Measurements from ENCODE around the gene KCNA2.

DNA sequence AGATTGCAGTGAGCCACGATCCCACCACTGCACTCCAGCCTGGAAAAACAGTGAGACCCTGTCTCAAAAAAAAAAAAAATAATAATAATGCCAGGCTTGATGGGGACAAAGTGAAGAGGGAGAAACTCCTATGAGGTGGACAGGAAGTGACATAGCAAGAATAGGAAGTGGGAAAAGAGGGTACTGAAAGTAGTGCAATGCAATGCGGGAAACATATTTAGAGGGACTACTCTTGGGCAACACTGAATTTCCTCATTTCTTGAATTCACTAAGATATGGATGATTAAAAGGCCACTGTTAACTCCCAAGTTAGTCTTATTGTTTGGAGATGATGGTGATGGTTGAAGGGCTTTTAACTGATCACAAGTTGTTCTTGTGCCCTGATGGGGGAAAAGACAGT, 21.6 kb upstream of the KCNA2 start:
- TF ChIP-seq, protein P1, sequence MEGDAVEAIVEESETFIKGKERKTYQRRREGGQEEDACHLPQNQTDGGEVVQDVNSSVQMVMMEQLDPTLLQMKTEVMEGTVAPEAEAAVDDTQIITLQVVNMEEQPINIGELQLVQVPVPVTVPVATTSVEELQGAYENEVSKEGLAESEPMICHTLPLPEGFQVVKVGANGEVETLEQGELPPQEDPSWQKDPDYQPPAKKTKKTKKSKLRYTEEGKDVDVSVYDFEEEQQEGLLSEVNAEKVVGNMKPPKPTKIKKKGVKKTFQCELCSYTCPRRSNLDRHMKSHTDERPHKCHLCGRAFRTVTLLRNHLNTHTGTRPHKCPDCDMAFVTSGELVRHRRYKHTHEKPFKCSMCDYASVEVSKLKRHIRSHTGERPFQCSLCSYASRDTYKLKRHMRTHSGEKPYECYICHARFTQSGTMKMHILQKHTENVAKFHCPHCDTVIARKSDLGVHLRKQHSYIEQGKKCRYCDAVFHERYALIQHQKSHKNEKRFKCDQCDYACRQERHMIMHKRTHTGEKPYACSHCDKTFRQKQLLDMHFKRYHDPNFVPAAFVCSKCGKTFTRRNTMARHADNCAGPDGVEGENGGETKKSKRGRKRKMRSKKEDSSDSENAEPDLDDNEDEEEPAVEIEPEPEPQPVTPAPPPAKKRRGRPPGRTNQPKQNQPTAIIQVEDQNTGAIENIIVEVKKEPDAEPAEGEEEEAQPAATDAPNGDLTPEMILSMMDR (IDR thresholded peaks at IDR 0.05) = no peak
- no peak for TF ChIP-seq EZH2 (IDR thresholded peaks at IDR 0.05; ENCODE audit: borderline replicate concordance, insufficient read depth, low read depth, low read length, poor library complexity, severe bottlenecking)

Measured in B cell (primary cell).